HEK293 (cell line): ENCODE measurements around the gene TMTC1.

Source experiments
- ZFP41 ChIP-seq: fragments of 450-650 bp; formaldehyde crosslinking; IDR thresholded peaks from 2 replicates; pipeline ENCODE4 v1.5.1; 2016; ENCODE audit warnings: missing biosample characterization, missing genetic modification characterization, borderline replicate concordance
- ZNF362 ChIP-seq: fragments of 450-650 bp; formaldehyde crosslinking; IDR thresholded peaks from 2 replicates; pipeline ENCODE4 v1.5.1; 2016; ENCODE audit warnings: missing biosample characterization, missing genetic modification characterization
- ZNF416 ChIP-seq: fragments of 450-650 bp; formaldehyde crosslinking; IDR thresholded peaks from 2 replicates; pipeline ENCODE4 v1.5.1; 2016; ENCODE audit warnings: missing biosample characterization, missing genetic modification characterization
- ZNF510 ChIP-seq: fragments of 450-650 bp; formaldehyde crosslinking; IDR thresholded peaks from 2 replicates; pipeline ENCODE4 v1.5.1; 2018; ENCODE audit warnings: mild to moderate bottlenecking, missing genetic modification characterization, missing biosample characterization; ENCODE audit not compliant: insufficient replicate concordance
- ZNF777 ChIP-seq: fragments of 450-650 bp; formaldehyde crosslinking; IDR thresholded peaks from 2 replicates; pipeline ENCODE4 v1.5.1; 2017; ENCODE audit warnings: missing biosample characterization, missing genetic modification characterization, borderline replicate concordance
- ZSCAN23 ChIP-seq: fragments of 450-650 bp; formaldehyde crosslinking; IDR thresholded peaks from 2 replicates; pipeline ENCODE4 v1.5.1; 2016; ENCODE audit warnings: missing biosample characterization, missing genetic modification characterization
- TF ChIP-seq, protein P1 (sequence below): fragments of 450-650 bp; formaldehyde crosslinking; IDR thresholded peaks from 2 replicates; pipeline ENCODE4 v1.5.1; 2016; ENCODE audit warnings: missing biosample characterization, missing genetic modification characterization

- TF ChIP-seq, protein P1, sequence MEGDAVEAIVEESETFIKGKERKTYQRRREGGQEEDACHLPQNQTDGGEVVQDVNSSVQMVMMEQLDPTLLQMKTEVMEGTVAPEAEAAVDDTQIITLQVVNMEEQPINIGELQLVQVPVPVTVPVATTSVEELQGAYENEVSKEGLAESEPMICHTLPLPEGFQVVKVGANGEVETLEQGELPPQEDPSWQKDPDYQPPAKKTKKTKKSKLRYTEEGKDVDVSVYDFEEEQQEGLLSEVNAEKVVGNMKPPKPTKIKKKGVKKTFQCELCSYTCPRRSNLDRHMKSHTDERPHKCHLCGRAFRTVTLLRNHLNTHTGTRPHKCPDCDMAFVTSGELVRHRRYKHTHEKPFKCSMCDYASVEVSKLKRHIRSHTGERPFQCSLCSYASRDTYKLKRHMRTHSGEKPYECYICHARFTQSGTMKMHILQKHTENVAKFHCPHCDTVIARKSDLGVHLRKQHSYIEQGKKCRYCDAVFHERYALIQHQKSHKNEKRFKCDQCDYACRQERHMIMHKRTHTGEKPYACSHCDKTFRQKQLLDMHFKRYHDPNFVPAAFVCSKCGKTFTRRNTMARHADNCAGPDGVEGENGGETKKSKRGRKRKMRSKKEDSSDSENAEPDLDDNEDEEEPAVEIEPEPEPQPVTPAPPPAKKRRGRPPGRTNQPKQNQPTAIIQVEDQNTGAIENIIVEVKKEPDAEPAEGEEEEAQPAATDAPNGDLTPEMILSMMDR (tag by site-specific recombination) = no peak
- TF ChIP-seq ZNF416 (tag by site-specific recombination) (no peak), ZNF777 (tag by site-specific recombination) (no peak), ZNF362 (tag by site-specific recombination) (no peak), ZNF510 (tag by site-specific recombination) (no peak), ZFP41 (tag by site-specific recombination) (no peak), ZSCAN23 (no peak)
Observed at GRCh38 chr12:29581631-29582030, 202.1 kb downstream of the TMTC1 start.
